ENCODE data around the gene SCYL2. TPM values are rescaled to one million over a fixed set of nuclear protein-coding genes. Genes with fewer than 3 reads are reported as not detected.
"Not testable (repeated sequence)": the region's sequence is repeated elsewhere in the genome, so short reads cannot be mapped to it uniquely, and the experiment has no call there.

SCYL2 gene
- total RNA-seq, 1 experiment from 2014 or later: 41.4 TPM

- TF ChIP-seq CTCF (conservative IDR thresholded peaks at IDR 0.05): no peak
- no CpG with 5 or more reads among the region's 1 CpG for WGBS (ENCODE audit: extremely low coverage, insufficient read length, low lambda C conversion rate)
Observed at GRCh38 chr12:100279607-100280244, 12.7 kb downstream of the SCYL2 start.

GRCh38 chr12:100284556-100284955 lies 17.6 kb downstream of the SCYL2 start:
- not testable (repeated sequence) for H3K4me3 Mint-ChIP-seq; H3K23me2 ChIP-seq (ENCODE audit: insufficient read length, low read depth, low read length, poor library complexity, severe bottlenecking); H4K20me1 ChIP-seq (ENCODE audit: control insufficient read depth, insufficient read depth, insufficient read length); H3K9ac ChIP-seq (ENCODE audit: extremely low read depth, insufficient read length, low read length); H3K9me3 ChIP-seq (ENCODE audit: control insufficient read depth, low read depth, low read length); H2AK5ac ChIP-seq (ENCODE audit: insufficient read length, low read length); H3K23ac ChIP-seq (ENCODE audit: insufficient read length, low read depth, low read length); H3K4me1 ChIP-seq (ENCODE audit: insufficient read depth, low read length); H3K36me3 Mint-ChIP-seq (ENCODE audit: insufficient read depth in 1 of 3, low read depth in 3 of 3); H3K79me1 ChIP-seq (ENCODE audit: insufficient read depth, low read depth, low read length, poor library complexity, severe bottlenecking); H3K4me2 ChIP-seq (ENCODE audit: insufficient read depth, insufficient read length, low read length); H3K27ac ChIP-seq (ENCODE audit: insufficient read length, low read depth, low read length); H3K27me3 Mint-ChIP-seq (ENCODE audit: low read depth); H2BK12ac ChIP-seq (ENCODE audit: insufficient read length, low read depth, low read length); H3K4me1 Mint-ChIP-seq; H2BK5ac ChIP-seq (ENCODE audit: insufficient read length, low read length); H3K9me3 Mint-ChIP-seq; H4K91ac ChIP-seq (ENCODE audit: insufficient read length, low read depth, low read length); H4K5ac ChIP-seq (ENCODE audit: insufficient read length, low read depth, low read length); H3K27ac Mint-ChIP-seq; H2AFZ ChIP-seq (ENCODE audit: low read length); DNase-seq; H3K27me3 ChIP-seq (ENCODE audit: insufficient read depth, low read length); H3K18ac ChIP-seq (ENCODE audit: insufficient read length, low read depth, low read length); H2BK15ac ChIP-seq (ENCODE audit: low read depth, low read length); H3K56ac ChIP-seq (ENCODE audit: insufficient read length, low read depth, low read length); H2BK120ac ChIP-seq (ENCODE audit: low read depth, low read length, poor library complexity, severe bottlenecking); H3T11ph ChIP-seq (ENCODE audit: low read length); H4K8ac ChIP-seq (replicated peaks; ENCODE audit: insufficient read length, low read depth, low read length); H3K79me2 ChIP-seq (ENCODE audit: insufficient read depth, low read length); H3K4ac ChIP-seq (ENCODE audit: low read depth, low read length); H3K14ac ChIP-seq (ENCODE audit: insufficient read depth, low read length); H2BK20ac ChIP-seq (ENCODE audit: low read depth, low read length, poor library complexity, severe bottlenecking)
- WGBS (ENCODE audit: extremely low coverage, insufficient read length, low lambda C conversion rate): no CpG with 5 or more reads among the region's 12 CpGs

More at GRCh38 chr12:100279607-100280244, 12.7 kb downstream of the SCYL2 start:
- no peaks in the 10 kb centered on the region for H3K23me2 ChIP-seq (ENCODE audit: insufficient read length, low read depth, low read length, poor library complexity, severe bottlenecking)
- no peak overlapping the region for H3K23ac ChIP-seq (ENCODE audit: insufficient read length, low read depth, low read length)
- H2BK5ac ChIP-seq (ENCODE audit: insufficient read length, low read length): no peak overlapping the region
- Mint-ChIP-seq H3K4me1 (peaks cover 11% of the 10 kb centered on the region in 2 experiments), H3K27me3 (ENCODE audit: low read depth) (no peaks in the 10 kb centered on the region), H3K36me3 (ENCODE audit: insufficient read depth in 1 of 3, low read depth in 3 of 3) (peaks cover 2 to 8% (median 2%) of the 10 kb centered on the region in 3 experiments; a peak in 6 of 7 replicates), H3K27ac (peak overlapping the region in 2 of 3 experiments; percentile 19 to 38; a peak in 2 of 7 replicates), H3K9me3 (no peaks in the 10 kb centered on the region; a peak in 1 of 5 replicates), H3K4me3 (no peak overlapping the region; a peak in 1 of 5 replicates)
- no peak overlapping the region for H3K9ac ChIP-seq (ENCODE audit: extremely low read depth, insufficient read length, low read length)
- no peak overlapping the region for H3K4me2 ChIP-seq (ENCODE audit: insufficient read depth, insufficient read length, low read length)
- no peak overlapping the region for H4K5ac ChIP-seq (ENCODE audit: insufficient read length, low read depth, low read length)
- no peak overlapping the region for H4K91ac ChIP-seq (ENCODE audit: insufficient read length, low read depth, low read length)
- no peaks in the 10 kb centered on the region for H3K27me3 ChIP-seq (ENCODE audit: insufficient read depth, low read length)
- H2AK5ac ChIP-seq (ENCODE audit: insufficient read length, low read length): no peak overlapping the region
- H2AFZ ChIP-seq (ENCODE audit: low read length): no peak overlapping the region
- no peaks in the 10 kb centered on the region for H4K20me1 ChIP-seq (ENCODE audit: control insufficient read depth, insufficient read depth, insufficient read length)
- no peak overlapping the region for H2BK12ac ChIP-seq (ENCODE audit: insufficient read length, low read depth, low read length)
- no peak overlapping the region for H3K27ac ChIP-seq (ENCODE audit: insufficient read length, low read depth, low read length)
- no peak overlapping the region for H2BK120ac ChIP-seq (ENCODE audit: low read depth, low read length, poor library complexity, severe bottlenecking)
- no peaks in the 10 kb centered on the region for H3K9me3 ChIP-seq (ENCODE audit: control insufficient read depth, low read depth, low read length)
- H2BK20ac ChIP-seq (ENCODE audit: low read depth, low read length, poor library complexity, severe bottlenecking): no peak overlapping the region
- H3K4ac ChIP-seq (ENCODE audit: low read depth, low read length): no peak overlapping the region
- H3T11ph ChIP-seq (ENCODE audit: low read length): no peak overlapping the region
- no peak overlapping the region for H3K56ac ChIP-seq (ENCODE audit: insufficient read length, low read depth, low read length)
- no peaks in the 10 kb centered on the region for H3K4me1 ChIP-seq (ENCODE audit: insufficient read depth, low read length)
- peaks cover 4% of the 10 kb centered on the region for H3K79me1 ChIP-seq (ENCODE audit: insufficient read depth, low read depth, low read length, poor library complexity, severe bottlenecking)
- H2BK15ac ChIP-seq (ENCODE audit: low read depth, low read length): no peak overlapping the region
- peaks cover 10% of the 10 kb centered on the region; the same call in 1 of the 2 replicates for H3K79me2 ChIP-seq (ENCODE audit: insufficient read depth, low read length)
- H3K14ac ChIP-seq (ENCODE audit: insufficient read depth, low read length): no peak overlapping the region
- H4K8ac ChIP-seq (replicated peaks; ENCODE audit: insufficient read length, low read depth, low read length): no peak overlapping the region
- H3K18ac ChIP-seq (ENCODE audit: insufficient read length, low read depth, low read length): no peak overlapping the region
- no peak for DNase-seq

All from H9 (cell line).